ENCODE results near the gene UMAD1.

UMAD1 gene

GRCh38 chr7:7707806-7708205 is 67.3 kb downstream of the UMAD1 start:
- TF ChIP-seq, protein P1, sequence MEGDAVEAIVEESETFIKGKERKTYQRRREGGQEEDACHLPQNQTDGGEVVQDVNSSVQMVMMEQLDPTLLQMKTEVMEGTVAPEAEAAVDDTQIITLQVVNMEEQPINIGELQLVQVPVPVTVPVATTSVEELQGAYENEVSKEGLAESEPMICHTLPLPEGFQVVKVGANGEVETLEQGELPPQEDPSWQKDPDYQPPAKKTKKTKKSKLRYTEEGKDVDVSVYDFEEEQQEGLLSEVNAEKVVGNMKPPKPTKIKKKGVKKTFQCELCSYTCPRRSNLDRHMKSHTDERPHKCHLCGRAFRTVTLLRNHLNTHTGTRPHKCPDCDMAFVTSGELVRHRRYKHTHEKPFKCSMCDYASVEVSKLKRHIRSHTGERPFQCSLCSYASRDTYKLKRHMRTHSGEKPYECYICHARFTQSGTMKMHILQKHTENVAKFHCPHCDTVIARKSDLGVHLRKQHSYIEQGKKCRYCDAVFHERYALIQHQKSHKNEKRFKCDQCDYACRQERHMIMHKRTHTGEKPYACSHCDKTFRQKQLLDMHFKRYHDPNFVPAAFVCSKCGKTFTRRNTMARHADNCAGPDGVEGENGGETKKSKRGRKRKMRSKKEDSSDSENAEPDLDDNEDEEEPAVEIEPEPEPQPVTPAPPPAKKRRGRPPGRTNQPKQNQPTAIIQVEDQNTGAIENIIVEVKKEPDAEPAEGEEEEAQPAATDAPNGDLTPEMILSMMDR (conservative IDR thresholded peaks at IDR 0.05; ENCODE audit: control insufficient read depth, insufficient read depth, low read depth, low read length), result no peak
- no peak for DNase-seq (ENCODE audit: low read depth)
- H3K4me3 ChIP-seq (ENCODE audit: control insufficient read depth, low read depth, low read length), result no peak overlapping the region

GRCh38 chr7:7709291-7709690 is 68.7 kb downstream of the UMAD1 start:
- TF ChIP-seq, protein P1 (conservative IDR thresholded peaks at IDR 0.05; ENCODE audit: control insufficient read depth, insufficient read depth, low read depth, low read length), result no peak
- no peak overlapping the region for H3K4me3 ChIP-seq (ENCODE audit: control insufficient read depth, low read depth, low read length)
- DNase-seq (ENCODE audit: low read depth), result no peak

DNA sequence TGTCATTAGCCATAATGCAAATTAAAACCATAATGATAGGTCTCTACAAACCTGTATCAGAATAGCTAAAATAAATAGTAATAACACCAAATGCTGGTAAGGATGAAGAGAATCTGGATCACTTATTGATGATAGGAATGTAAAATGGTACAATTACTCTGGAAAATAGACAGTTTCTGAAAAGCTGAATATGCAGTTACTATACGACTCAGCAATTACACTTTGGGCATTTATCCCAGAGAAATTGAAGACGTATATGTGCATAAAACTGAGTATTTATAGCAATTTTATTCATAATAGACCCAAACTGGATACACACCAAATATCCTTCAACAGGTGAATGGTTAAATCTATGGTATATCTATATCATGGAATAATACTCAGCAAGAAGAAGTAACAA is 69.9 kb downstream of the UMAD1 start:
- no peak overlapping the region for H3K4me3 ChIP-seq (ENCODE audit: control insufficient read depth, low read depth, low read length)
- TF ChIP-seq, protein P1 (conservative IDR thresholded peaks at IDR 0.05; ENCODE audit: control insufficient read depth, insufficient read depth, low read depth, low read length), result no peak
- DNase-seq (ENCODE audit: low read depth), result no peak

GRCh38 chr7:7713730-7714129 is 73.2 kb downstream of the UMAD1 start:
- TF ChIP-seq, protein P1 (conservative IDR thresholded peaks at IDR 0.05; ENCODE audit: control insufficient read depth, insufficient read depth, low read depth, low read length), result no peak
- H3K4me3 ChIP-seq (ENCODE audit: control insufficient read depth, low read depth, low read length), result no peak overlapping the region

GRCh38 chr7:7718492-7718891 is 77.9 kb downstream of the UMAD1 start, which contains the start of gene RPA3:
RPA3 (minus strand) TSS chr7:7718607; CDS start chr7:7640418, 78,189 bp downstream.
- TF ChIP-seq, protein P1 (conservative IDR thresholded peaks at IDR 0.05; ENCODE audit: control insufficient read depth, insufficient read depth, low read depth, low read length), result no peak
- H3K4me3 ChIP-seq (ENCODE audit: control insufficient read depth, low read depth, low read length), result no peak within 1 kb of the TSS
- DNase-seq (ENCODE audit: low read depth), result no peak

More at GRCh38 chr7:7713730-7714129, 73.2 kb downstream of the UMAD1 start:
- DNase-seq (ENCODE audit: low read depth), result no peak

- DNase-seq (ENCODE audit: low read depth), result peak; percentile 98
- no peak overlapping the region for H3K4me3 ChIP-seq (ENCODE audit: control insufficient read depth, low read depth, low read length)
- TF ChIP-seq, protein P1 (conservative IDR thresholded peaks at IDR 0.05; ENCODE audit: control insufficient read depth, insufficient read depth, low read depth, low read length), result no peak
Observed at GRCh38 chr7:7719236-7719635, 78.7 kb downstream of the UMAD1 start.

DNA sequence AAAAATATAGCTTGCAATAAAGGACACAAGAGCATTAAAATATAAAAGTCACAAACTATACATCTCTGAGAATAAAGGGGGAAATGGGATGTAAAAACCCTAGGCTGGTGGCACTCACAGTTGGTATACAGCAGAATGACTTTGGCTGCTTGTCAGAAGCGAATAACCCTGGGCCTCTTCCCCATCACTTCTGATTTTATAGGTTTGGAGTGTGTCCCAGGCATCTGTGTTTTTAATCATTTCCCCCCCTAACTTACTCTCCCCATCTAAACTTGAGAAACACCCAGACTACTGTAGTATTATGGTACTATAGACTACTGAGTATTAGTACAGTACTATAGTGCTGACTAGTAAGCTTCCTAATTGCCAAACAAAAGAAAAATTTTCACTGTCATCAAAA is 79.6 kb downstream of the UMAD1 start:
- H3K4me3 ChIP-seq (ENCODE audit: control insufficient read depth, low read depth, low read length), result no peak overlapping the region
- DNase-seq (ENCODE audit: low read depth), result no peak
- TF ChIP-seq, protein P1 (conservative IDR thresholded peaks at IDR 0.05; ENCODE audit: control insufficient read depth, insufficient read depth, low read depth, low read length), result no peak

Measured in fibroblast of mammary gland (primary cell).